GM06990 (cell line): ENCODE measurements around the gene MAGI2.

Experiments
- DNase-seq: peaks from one replicate; pipeline ENCODE4 v3.0.0-alpha.2; 2011; ENCODE audit not compliant: insufficient read length; ENCODE audit errors: extremely low read depth
- H3K27me3 ChIP-seq: replicated peaks from 2 replicates; pipeline ENCODE4 v1.6.0; 2011; ENCODE audit warnings: low read length; ENCODE audit not compliant: control insufficient read depth, insufficient read depth
- H3K36me3 ChIP-seq: 2 replicates; pipeline ENCODE4 v1.5.1; 2011; ENCODE audit warnings: low read length; ENCODE audit not compliant: control insufficient read depth, insufficient read depth
- H3K4me3 ChIP-seq: replicated peaks from 2 replicates; pipeline ENCODE4 v1.5.1; 2011; ENCODE audit warnings: low read depth, mild to moderate bottlenecking, control low read depth, low read length
- TF ChIP-seq, protein P1 (sequence below): IDR thresholded peaks from 2 replicates; pipeline ENCODE4 v1.5.1; 2011; ENCODE audit warnings: low read length, control low read depth, mild to moderate bottlenecking, inconsistent platforms; ENCODE audit not compliant: insufficient read depth, poor library complexity, severe bottlenecking

MAGI2 gene

GRCh38 chr7:79241288-79242060 lies 212.0 kb downstream of the MAGI2 start:
- Histone ChIP-seq H3K4me3 (no peak overlapping the region), H3K36me3 (no peaks in the 10 kb centered on the region), H3K27me3 (no peaks in the 10 kb centered on the region)
- no peak for DNase-seq
- TF ChIP-seq, protein P1, sequence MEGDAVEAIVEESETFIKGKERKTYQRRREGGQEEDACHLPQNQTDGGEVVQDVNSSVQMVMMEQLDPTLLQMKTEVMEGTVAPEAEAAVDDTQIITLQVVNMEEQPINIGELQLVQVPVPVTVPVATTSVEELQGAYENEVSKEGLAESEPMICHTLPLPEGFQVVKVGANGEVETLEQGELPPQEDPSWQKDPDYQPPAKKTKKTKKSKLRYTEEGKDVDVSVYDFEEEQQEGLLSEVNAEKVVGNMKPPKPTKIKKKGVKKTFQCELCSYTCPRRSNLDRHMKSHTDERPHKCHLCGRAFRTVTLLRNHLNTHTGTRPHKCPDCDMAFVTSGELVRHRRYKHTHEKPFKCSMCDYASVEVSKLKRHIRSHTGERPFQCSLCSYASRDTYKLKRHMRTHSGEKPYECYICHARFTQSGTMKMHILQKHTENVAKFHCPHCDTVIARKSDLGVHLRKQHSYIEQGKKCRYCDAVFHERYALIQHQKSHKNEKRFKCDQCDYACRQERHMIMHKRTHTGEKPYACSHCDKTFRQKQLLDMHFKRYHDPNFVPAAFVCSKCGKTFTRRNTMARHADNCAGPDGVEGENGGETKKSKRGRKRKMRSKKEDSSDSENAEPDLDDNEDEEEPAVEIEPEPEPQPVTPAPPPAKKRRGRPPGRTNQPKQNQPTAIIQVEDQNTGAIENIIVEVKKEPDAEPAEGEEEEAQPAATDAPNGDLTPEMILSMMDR, result no peak

GRCh38 chr7:79240413-79240812 lies 213.1 kb downstream of the MAGI2 start:
- no peaks in the 10 kb centered on the region for H3K27me3 ChIP-seq
- no peak overlapping the region for H3K4me3 ChIP-seq
- TF ChIP-seq, protein P1, result no peak
- DNase-seq, result no peak
- no peaks in the 10 kb centered on the region for H3K36me3 ChIP-seq

DNA sequence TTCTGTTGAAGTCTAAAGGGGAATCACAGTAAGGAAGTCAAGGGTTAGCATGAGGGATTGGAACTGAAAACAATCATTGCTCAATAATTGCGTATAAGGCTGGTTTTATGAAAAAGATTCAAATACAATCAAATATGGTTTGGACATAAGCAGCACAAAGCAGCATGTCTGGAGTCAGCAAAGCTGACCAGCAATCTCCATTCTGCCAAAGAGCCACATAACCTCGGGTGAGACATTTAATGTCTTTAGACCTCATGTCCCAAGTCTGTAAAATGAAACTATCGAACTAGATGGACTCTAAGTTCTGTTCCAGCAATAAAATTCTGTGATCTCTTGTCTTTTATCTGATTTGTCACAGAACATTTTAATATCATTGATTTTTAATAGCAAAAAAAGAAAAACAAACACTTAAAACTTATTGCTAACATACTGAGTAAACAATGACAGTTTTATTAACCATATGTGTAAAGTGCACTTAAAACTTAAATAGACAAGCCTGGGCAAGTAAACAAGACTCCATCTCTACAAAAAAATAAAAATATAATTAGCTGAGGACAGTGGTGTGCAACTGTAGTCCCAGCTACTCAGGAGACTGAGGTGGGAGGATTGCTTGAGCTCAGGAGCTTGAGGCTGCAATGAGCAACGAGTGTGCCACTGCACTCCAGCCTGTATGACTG lies 217.0 kb downstream of the MAGI2 start:
- no peaks in the 10 kb centered on the region for H3K27me3 ChIP-seq
- no peak overlapping the region for H3K4me3 ChIP-seq
- H3K36me3 ChIP-seq, result no peaks in the 10 kb centered on the region
- DNase-seq, result no peak
- TF ChIP-seq, protein P1, result no peak

- DNase-seq, result no peak
Measured at GRCh38 chr7:79227044-79227443, 226.4 kb downstream of the MAGI2 start.

DNA sequence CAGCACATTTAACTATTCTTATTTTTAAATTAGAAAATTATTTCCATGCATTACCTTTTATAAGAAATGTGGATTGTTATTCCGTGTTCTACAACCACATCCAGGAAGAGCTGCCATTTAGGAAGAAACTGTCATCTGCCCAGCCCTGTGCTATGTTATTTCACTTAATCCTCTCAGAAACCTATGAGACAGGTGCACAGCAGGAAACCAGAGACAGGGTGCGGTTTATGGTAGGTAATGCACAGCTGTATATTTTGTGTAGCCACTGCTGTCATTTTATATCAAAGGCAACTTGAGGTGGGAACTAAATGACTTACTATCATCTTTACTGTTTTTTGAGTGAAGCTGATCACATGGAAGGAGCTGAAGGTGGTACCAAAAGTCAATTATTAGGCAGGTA lies 232.3 kb downstream of the MAGI2 start:
- DNase-seq, result no peak
- Histone ChIP-seq H3K36me3 (no peaks in the 10 kb centered on the region), H3K4me3 (no peak overlapping the region), H3K27me3 (no peaks in the 10 kb centered on the region)
- TF ChIP-seq, protein P1, result no peak

More at GRCh38 chr7:79227044-79227443, 226.4 kb downstream of the MAGI2 start:
- Histone ChIP-seq H3K27me3 (no peaks in the 10 kb centered on the region), H3K36me3 (no peaks in the 10 kb centered on the region), H3K4me3 (no peak overlapping the region)
- TF ChIP-seq, protein P1, result no peak
